Dedifferentiated amniotic fluid mesenchymal stem cell (primary cell): ENCODE results near the gene TTC39B.
A peak's percentile ranks its signal among the peaks of the same experiment; 100 is the strongest.

Source experiments
- DNase-seq: peaks from one replicate; pipeline ENCODE4 v3.0.0-alpha.2; 2016; ENCODE audit errors: extremely low spot score

The TTC39B gene

DNA sequence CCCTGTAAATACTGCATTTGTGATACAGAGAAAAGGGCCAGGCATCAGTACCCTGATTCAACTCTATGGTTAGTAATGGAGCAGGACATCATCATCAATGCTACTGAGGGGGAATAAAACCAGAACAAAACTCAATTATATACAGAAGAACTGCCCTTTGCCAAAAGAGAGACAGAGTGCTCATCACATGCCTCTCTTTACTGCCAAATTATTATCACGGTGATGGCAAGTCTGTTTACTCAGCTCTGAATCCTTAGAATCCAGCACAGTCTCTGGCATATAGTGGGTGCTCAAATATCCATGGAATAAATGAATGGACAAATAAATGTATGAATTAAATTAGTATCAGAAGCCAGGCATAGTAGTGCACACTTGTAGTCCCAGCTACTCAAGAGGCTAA, 130.2 kb downstream of the TTC39B start:
- DNase-seq: no peak

DNA sequence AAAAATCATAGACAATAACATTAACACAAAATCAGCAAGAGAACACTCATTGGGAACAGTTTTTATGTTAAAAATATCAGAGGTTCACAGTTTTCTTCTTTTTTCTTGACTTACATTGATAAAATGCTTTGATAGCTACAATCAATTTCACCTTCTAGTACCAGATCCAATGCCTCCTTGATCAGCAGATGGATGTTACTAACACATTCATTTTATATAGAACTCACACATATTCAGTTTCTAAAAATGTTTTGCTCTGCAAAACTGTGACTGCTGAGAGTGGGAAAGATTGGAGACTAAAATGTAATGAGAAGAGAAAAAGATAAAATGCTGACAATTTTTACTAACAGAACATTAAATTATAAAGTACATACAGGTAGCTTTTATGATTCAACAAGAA, 143.1 kb downstream of the TTC39B start:
- DNase-seq: no peak

DNA sequence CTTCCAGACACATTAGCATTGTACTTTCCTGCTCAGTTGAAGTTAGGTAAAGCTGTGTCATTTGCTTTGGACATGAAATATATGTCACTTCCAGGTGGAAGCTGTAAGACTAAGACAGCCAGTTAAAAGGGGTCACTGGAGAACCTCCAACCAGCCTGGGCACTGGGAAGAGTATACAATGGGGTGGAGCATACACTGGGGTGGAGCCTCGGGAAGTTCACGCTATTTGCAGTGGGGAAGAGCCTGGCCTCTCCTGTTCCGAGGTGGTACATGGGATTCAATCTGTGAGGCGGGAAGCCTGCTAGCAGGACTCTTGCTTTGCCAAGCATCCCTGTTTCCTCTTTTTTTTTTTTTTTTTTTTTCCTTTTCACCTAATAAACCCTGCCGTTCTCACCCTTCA, 145.3 kb downstream of the TTC39B start:
- no peak for DNase-seq

DNA sequence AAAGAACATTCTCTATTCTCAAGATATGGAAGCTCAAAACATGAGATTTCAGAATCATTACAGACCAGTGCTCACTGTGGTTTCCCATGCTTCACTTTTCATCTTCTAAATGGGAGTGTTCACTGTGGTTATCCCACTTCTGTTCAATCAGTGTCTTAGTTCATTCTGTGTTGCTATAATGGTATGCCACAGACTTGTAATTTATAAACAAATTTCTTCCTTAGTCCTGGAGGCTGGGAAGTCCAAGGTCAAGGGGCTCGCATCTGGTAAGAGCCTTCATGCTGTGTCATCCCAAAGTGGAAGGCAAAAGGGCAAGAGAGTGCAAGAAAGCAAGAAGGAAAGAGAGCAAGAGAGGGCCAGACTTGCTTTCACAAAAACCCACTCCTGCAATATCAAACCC, 146.3 kb downstream of the TTC39B start:
- DNase-seq: no peak

DNA sequence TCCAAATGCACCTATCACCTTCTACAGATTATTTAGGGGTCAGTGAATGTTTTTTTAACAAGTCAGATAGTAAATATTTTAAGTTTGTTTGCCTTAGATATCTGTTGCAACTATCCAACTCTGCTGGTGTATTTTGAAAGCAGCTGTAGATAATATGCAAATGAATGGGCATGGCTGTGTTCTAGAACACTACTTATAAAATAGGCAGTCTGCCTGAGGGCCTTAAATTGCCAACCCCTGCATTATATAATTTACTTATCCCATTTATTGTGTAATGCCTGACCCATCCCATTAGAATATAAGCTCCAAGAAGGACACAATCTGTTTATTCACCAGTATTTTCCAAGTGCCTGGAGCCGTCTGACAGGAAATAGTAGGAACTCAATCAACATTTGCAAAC, 149.0 kb downstream of the TTC39B start:
- DNase-seq: no peak

DNA sequence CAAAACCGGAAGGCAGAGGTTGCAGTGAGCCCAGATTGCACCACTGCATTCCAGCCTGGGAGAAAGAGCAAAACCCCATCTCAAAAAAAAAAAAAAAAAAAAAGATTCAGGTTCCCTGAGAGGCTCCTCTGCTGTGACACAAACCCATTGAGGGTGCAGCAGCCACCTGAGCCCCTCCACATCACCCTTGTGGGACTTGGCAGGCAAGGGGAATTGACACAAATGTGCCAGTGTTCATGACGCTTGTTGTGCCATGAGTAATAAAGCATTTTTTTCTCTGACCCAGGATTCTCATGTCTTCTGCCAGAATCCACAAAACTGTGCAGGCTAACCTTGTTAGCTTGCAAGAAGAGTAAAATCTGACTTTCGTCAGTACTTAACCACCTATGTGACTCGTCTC, 149.6 kb downstream of the TTC39B start:
- no peak for DNase-seq

DNA sequence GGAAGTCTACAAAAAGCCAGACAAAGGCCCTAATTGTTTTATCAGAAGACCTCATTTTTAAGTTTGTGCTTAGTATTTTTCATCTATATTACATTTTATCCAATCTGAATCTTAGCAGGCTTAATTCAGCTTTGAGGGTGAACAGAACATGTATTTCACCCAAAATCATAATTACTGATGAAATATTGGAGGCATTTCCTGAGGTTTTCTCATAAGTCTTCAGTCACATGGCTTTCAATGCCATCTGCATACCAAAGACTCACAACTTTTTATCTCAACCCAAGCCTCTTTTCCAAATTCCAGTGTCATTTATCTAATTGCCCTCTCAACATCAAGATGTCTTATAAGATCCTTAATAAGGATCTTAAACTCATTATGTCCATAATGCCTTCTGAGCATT, 150.8 kb downstream of the TTC39B start:
- DNase-seq: no peak

DNA sequence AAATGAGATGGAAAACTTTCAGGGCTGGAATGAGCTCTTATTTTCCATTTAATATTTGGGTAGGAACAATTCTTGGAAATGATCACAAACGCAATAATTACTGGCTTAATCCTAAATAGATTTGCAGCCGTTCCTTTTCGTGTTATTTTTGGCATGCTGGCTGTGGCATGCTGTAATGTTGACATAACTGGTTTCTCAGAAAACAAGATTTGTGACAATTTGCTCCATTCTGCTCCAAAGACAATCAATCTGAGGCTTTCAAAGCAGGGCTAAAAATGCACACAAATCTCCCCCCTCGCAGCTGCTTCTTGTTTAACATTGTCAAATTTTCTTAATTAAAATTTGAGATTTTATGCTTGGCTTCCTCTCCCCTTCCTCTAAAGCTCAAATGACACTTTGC, 151.2 kb downstream of the TTC39B start:
- DNase-seq: peak; percentile 17

DNA sequence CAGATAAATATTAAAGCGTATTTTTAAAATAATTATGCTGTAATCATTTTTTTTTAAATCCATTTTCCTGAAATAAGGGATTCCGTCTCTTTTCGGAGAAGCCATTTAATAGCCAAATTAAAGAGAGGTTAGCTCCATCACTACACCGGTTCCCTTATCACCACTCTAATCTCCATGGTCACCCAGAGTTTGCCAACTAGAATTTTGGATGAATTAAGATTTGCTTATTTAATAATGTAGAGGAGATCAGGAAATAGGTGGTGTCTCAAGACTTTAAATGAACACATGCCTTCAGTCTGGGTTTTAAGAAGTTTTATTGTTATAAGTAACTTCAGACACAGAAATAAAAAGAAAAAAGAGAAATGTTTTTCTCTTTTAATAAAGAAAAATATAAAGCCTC, 151.7 kb downstream of the TTC39B start:
- DNase-seq: no peak

DNA sequence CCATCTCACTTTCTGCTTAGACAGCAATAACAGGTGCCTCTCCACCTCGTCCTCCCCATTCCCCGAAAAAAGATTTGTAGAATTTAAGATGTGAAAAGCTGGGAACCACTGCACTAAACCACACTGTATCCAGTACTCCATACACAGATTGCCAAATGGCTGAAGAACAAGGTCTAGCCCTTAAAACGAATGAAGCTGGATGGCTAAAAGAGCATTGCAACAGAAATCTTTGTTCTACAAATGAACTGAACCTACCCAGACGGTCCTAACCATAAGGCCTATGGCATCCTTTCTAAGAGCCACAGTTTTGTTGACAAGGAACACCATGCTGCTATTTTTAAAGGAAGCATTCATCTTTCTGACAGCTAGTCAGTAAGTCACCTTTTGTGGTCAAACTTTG, 152.3 kb downstream of the TTC39B start:
- no peak for DNase-seq

DNA sequence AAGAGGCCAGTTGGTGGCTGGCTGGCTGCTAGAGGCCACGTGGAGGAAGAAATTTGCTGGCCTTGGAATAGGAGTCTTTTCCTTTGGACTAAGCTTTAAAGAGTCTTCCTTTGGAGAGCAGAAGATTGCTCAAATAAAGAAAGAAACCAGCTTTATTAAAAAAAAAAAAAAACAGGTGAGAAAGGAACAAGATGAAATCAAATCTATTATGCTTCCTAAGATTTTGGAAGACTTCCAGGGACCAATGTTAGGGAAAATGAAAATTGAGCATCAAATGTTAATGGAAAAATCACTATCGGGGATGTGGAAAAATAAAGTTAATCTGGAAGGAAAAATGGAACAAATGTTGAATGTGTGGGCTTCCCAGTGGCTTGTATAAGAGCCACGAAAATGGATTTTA, 153.1 kb downstream of the TTC39B start:
- no peak for DNase-seq

DNA sequence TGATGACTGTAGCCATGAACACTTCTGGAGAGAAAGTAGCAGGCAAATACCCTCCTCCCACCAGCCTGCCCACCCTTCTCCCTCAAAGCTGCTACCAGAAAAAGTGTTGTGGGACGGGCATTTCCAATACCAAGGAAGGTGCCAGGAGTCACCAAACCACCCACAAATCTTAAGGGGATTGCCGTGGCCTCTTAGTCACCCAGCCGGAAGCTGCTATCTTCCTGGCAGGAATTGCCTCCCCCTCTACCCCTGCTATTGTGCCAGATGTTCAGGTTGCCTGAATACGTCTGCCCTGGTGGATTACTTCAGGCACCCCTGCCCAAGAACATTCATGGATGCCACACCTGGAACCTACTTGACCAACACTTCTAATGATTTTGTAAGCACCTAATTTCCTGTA, 156.1 kb downstream of the TTC39B start:
- DNase-seq: no peak

DNA sequence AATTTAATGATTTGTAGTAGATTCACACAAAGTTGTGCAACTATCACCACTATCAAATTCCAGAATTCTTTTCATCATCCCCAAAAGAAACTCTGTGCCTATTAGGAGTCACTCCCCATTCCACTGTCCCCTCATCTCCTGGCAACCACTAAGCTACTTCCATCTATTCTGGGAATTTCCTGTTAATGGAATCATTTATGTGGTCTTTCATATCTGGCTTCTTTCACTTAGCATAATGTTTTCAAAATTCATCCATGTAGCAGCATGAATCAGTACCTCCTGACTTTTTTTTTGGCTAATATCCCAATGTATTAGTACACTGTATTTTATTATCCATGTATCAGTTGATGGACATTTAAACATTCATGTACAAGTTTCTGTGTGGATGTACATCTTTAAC, 157.6 kb downstream of the TTC39B start:
- DNase-seq: no peak

DNA sequence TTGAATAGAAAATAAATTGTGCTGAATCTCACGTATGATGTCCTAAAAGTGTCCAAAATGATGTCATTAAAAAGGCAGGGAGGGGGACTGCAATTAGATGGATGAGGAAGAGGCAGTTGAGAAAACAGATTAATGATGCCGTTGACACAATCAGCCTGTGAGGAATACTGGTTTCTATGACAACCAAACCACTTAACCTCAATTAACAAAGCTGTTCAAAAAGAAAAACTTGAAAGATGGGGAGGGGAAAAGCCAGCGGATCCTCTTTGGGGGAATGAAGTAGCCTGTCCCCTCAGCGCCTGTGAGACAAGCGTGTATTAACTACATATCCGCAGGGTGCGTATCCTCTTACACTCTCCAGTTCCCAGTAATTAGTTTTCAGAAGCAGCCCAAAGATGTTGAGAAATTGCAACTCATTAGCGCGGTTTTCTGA, 160.7 kb downstream of the TTC39B start:
- no peak for DNase-seq

DNA sequence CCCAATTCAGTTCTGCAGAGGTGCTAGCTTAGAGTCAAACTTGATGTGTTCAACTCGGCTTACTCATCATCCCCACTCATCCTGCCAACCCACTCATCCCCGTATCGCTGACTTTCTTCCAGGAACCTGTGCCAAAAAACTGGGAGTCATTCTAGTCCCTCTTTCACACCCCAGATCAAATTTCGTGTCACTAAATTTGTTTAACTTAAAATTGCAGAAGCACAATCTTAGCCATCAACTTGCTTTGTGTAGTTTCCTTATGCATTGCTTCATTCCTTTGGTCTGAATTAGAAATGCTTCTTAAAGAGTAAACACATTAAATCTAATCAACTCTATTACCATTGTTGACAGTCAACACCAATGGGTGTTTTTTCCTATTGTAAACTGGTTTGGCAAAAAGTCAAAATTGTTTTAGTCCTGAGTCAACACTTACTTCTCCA, 162.4 kb downstream of the TTC39B start:
- no peak for DNase-seq

DNA sequence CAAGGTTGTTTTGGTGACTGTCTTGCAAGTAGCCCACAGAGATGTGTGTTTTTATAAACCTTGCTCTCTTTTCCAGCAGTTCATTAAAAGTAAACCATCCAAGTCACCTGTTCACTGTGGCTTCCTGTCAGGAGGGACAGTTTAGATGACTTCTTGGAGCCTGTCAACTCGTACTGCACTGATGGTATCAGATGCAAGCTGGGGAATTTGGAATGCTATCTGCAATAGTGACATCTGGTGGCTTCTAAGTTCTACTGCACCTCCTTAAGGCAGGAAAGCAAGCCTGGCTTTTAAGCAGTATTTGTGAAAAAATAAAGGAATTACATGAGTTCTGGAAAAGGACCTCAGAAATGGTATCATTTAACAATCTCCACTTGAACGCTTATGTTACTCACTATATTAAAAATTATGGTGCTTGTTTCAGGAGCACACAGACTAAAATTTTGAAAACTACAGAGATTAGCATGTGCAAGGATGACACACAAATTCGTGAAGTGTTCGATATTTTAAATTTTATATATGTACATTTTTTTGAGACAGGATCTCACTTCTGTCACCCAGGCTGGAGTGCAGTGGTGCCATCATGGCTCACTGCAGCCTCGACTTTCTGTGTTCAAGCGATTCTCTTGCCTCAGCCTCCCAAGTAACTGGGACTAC, 164.0 kb downstream of the TTC39B start:
- DNase-seq: peak; percentile 63

DNA sequence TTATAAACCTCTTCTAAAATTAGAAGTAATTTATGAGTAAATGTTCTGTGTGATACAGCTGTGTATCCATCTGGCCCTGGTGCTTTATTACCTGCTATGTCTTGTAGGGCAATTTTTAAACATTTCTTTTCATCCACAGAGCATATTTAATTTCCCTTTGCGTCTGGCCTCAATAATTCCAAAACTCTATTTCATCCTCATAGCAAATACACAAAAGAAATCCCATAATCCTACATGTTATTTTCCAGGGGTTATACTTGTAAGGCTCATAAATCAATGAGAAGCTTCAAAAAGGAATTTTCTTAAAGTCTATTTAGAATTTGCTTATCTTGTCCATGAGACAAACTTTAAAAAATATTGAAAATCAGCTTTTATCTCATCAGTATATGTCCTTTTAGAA, 167.0 kb downstream of the TTC39B start:
- no peak for DNase-seq

DNA sequence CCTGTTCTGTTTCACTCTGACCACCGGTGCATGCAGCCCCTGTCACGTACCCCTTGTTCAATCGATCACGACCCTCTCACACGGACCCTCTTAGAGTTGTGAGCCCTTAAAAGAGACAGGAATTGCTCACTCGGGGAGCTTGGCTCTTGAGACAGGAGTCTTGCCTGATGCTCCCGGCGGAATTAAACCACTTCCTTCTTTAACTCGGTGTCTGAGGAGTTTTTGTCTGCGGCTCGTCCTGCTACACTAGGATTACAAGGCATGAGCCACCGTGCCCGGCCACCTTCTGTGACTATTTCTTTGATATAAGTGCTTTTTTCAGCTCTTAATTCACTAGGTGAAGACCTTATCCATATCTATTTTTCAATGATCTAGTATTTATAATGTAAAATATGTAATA, 167.5 kb downstream of the TTC39B start:
- DNase-seq: no peak

DNA sequence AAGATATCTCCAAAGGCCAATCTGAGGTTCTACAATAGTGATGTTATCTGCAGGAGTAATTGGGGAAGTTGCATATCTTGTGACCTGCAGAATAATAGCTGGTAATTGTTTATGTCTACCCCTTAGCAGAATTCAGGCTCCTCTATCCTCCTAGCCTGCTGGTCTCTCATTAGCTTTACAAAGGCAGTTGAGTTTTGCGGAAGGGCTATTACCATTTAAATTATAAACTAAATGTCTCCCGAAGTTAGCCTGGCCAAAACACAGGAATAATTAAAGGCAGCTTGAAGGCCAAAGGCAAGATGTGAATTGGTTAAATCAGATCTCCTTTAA, 168.7 kb downstream of the TTC39B start:
- DNase-seq: no peak

DNA sequence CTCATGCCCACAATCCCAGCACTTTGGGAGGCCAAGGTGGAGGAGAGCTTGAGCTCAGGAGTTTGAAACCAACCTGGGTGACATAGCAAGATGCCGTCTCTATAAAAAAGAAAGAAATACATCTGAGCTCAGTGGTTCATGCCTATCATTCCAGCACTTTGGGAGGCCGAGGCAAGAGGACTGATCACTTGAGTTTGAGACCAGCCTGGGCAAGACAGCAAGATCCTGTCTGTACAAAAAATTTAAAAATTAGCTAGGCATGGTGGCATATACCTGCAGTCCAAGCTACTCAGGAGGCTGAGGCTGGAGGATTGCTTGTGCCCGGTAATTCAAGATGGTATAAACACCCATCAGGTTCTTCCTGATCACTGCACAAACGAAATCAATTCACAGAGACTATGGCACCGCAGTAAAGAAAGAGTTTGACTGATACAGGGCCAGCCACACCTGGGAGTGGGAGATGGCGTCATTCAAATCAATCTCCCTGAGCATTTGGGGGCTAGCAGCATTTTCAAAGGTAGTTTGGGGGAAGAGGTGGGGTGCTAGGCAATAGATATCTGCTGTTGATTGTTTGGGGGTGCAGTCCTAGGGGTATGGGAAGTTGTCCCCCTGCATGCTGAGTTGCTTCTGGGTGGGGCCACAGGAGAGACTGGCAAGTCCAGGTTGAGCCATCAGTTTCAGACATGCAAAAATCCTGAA, 169.2 kb downstream of the TTC39B start:
- DNase-seq: no peak

DNA sequence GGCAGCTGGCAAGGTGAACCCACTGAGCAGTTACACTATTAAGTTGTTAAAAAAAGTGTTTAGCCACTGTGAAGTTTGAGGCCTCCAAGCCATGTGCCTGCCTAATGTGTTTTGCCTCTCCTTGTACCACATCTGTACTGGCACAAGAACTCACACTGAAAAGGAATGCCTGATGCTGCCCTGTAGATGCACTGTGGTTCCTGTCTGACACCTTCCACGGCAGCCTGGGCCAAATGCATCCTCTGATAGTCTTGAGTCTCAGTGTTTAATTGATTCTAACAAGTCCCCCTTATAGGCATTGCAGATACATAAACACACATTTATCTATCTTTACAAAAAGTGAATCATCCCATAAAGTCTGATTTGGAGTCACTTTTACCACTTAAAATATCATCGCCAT, 169.9 kb downstream of the TTC39B start:
- DNase-seq: no peak

DNA sequence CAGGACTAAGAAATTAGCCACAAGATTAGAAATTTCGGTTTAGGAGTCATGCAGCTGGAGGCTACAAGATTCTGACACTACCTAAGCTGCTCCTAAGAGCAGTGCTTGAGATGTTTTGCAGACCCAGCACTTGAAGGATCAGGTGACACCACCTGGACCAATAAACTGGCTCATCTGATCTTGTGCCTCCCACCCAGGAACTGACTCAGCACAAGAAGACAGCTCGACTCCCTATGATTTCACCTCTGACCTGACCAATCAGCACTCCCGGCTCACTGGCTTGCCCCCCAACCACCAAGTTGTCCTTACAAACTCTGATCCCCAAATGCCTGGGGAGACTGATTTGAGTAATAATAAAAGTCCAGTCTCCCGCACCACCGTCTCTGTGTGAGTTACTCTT, 170.4 kb downstream of the TTC39B start:
- DNase-seq: no peak

DNA sequence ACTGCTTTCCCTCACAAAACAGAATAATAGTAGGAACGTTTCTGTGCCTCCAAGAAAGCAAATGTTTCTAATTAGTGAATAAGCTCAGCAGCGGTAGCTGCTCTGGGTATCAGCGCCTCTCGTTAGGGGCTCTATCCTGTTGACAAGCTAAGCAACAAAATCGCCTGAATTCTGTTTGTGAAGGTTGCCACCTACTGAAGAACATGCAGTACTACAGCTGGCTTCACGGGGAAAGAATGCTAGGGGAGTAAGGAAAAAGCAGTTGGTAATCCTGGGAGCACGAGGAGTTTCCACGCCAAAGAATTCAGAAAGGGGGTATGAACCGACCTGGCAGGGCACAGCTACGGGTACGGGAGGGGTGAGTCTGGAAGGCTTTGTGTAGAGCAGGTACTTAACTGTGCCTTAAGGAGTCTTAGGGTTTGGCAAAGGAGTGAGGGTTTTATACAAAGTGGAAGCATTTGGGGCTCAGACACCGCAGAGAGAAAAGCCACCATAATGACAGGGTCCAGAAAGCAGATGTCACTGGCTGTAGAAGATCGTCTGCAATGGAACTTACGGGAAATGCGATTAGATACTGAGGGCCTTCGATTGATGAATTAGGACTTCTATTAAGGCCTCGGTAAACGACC, 171.7 kb downstream of the TTC39B start:
- DNase-seq: peak; percentile 70
